COLO668 (cell line): Measurements from ENCODE around the gene DEF6.

Experiments used
- DNase-seq: peaks from one replicate; lab custom pipeline; 2025; ENCODE audit not compliant: unreplicated experiment; lab: John Stamatoyannopoulos, UW

The DEF6 gene

DNA sequence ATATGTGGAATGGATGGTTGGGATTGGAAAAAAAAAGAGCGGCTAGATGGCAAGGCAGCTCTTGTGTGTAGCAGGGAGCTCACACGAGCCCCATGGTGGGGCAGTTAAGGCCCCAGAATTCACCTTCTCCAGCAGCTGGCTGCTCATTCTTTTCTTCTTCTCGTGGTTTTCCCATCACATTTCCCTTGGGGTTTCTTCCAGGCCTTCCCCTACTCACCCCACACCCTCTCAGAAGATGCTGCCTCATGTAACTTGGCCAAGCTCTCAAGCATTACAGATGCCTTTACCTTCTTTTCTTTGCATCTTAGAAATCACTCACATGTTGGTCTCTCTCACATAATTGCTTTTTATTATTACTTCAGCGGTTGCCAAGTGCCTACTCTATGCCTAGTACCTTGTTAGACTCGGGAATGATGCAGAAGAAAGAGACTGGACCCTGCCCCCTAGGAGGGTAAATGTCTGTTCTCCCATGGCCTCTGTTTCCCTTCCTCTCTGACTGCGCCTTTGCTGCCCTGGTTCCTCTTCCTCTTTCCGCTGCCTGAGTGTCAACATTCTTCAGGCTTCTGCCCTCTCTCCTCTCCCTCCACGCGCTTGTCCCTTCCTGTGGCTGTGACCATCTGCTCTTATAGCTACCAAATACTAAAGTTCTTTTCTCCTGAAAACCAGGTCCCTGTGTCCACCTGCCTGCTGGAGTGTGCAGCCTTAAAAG lies 73.3 kb downstream of the DEF6 start:
- DNase-seq, result no peak
